GM19099 (cell line): Measurements from ENCODE around the gene NAALAD2.
A peak's percentile ranks its signal among the peaks of the same experiment; 100 is the strongest.

Experiments
- POLR2A ChIP-seq: IDR thresholded peaks from 3 replicates; pipeline ENCODE4 v1.6.1; 2011; ENCODE audit warnings: low read depth; ENCODE audit not compliant: insufficient read length; ENCODE audit errors: extremely low read depth

NAALAD2 gene

GRCh38 chr11:90192869-90193582 lies 58.6 kb downstream of the NAALAD2 start:
- TF ChIP-seq POLR2A, result no peak

- TF ChIP-seq POLR2A, result no peak
These were observed 62.9 kb downstream of the NAALAD2 start for GRCh38 chr11:90197377-90197776.

- no peak for TF ChIP-seq POLR2A
These were observed 67.9 kb downstream of the NAALAD2 start for GRCh38 chr11:90202342-90202741.

- no peak for TF ChIP-seq POLR2A
These were observed 69.9 kb downstream of the NAALAD2 start for GRCh38 chr11:90204407-90204806.

- no peak for TF ChIP-seq POLR2A
These were observed 70.6 kb downstream of the NAALAD2 start for GRCh38 chr11:90204832-90205646.

GRCh38 chr11:90208857-90209256 lies 74.4 kb downstream of the NAALAD2 start:
- no peak for TF ChIP-seq POLR2A

- no peak for TF ChIP-seq POLR2A
These were observed 78.9 kb downstream of the NAALAD2 start for GRCh38 chr11:90213322-90213721.

- TF ChIP-seq POLR2A, result no peak
These were observed 82.1 kb downstream of the NAALAD2 start for GRCh38 chr11:90216611-90217010.

- TF ChIP-seq POLR2A, result no peak
These were observed 84.1 kb downstream of the NAALAD2 start for GRCh38 chr11:90218606-90219005.

- no peak for TF ChIP-seq POLR2A
These were observed 85.0 kb downstream of the NAALAD2 start for GRCh38 chr11:90219438-90219837.

- no peak for TF ChIP-seq POLR2A
These were observed 85.9 kb downstream of the NAALAD2 start for GRCh38 chr11:90220391-90220790.

GRCh38 chr11:90221803-90222458 lies 87.5 kb downstream of the NAALAD2 start:
- TF ChIP-seq POLR2A, result no peak

GRCh38 chr11:90222459-90223247 lies 88.2 kb downstream of the NAALAD2 start, which contains the start of gene CHORDC1:
Gene CHORDC1, minus strand, starts transcription at chr11:90223049. Its CDS starts 95 bp downstream, at chr11:90222954.
- peak; percentile 84 for TF ChIP-seq POLR2A

- TF ChIP-seq POLR2A, result no peak
These were observed 88.8 kb downstream of the NAALAD2 start for GRCh38 chr11:90223248-90223585.

GRCh38 chr11:90228056-90228455 lies 93.6 kb downstream of the NAALAD2 start:
- TF ChIP-seq POLR2A, result no peak
